GM23248 (cell line): ENCODE measurements around the gene LKAAEAR1.

Experiments used
- EZH2 ChIP-seq: fragments of 200-600 bp; sonication (generic); IDR thresholded peaks from 2 replicates; pipeline ENCODE4 v1.6.1; 2018; ENCODE audit warnings: antibody characterized with exemption, mild to moderate bottlenecking; ENCODE audit not compliant: insufficient read depth, poor library complexity, severe bottlenecking
- EZH2phosphoT487 ChIP-seq: fragments of 200-600 bp; sonication (generic); IDR thresholded peaks from 2 replicates; pipeline ENCODE4 v1.6.1; 2018; ENCODE audit warnings: antibody characterized with exemption, moderate library complexity, mild to moderate bottlenecking, low read depth; ENCODE audit not compliant: insufficient read depth

GRCh38 chr20:64114356-64114971 is 30.3 kb upstream of the LKAAEAR1 start:
- TF ChIP-seq EZH2, result no peak
- TF ChIP-seq EZH2phosphoT487, result no peak
